GM18507 (cell line): ENCODE data around the gene KCNK10.

Experiments
- DNase-seq: peaks from one replicate; pipeline ENCODE4 v3.0.0; 2011; ENCODE audit warnings: low read depth; ENCODE audit not compliant: insufficient read length; ENCODE audit errors: extremely low spot score
- FAIRE-seq: peaks from 2 replicates; lab custom pipeline; 2011; peaks lifted over from hg19 to GRCh38; lab: Jason Lieb, UNC

Gene KCNK10

DNA sequence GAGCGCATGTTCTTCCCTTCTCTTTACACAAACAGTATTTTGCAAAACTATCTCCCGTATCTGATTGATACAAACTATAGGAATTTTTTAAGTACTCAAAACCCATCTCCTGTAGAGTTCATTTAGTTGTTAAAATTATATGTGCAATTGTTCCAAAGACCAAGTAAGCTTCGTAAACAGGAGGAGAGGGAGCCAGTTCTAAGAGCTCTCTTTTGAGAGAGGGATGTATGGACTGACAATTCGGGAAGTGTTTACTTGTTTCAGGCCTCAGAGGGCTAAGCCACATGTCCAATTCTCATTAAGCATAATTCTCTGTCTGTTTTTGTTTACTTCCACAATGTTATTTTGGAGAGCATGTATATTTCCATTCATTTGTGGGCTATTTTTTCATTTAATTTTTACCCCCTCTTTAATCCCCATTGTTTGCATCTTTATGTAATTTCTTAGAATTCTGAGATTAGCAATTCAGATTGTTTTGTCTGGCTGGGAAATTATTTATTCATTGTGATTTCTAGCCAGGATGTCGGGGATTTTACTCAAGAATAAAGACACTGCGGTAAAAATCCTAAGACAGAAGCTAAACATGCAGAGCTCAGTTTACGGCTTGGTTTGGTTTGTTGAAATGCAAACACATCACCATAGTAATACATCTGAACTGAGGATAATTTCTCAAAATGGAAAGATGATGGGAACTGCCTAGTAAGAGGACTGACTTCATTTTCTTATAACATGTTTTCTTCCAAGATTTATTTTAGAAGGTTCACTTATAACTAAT lies 126.8 kb downstream of the KCNK10 start:
- FAIRE-seq (no peak), DNase-seq (no peak)

DNA sequence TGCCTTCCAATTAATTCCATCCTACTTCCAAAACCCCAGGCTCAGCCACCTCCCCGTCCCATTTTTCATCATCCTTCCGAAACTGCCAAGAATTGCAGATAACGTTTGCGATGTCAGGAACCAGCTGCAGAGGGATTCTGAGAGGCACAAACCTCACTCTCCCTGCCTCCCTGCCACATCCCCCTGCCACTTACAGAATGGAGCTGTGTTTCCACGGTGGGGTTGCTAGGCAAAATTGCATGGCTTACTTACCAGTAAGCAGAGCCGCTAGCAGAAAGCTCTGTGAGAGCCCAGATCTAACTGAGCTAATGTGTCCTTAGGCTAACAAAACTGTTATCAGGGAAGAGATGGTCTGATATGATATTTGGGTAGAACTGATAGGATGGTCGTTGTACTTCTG lies 127.4 kb downstream of the KCNK10 start:
- DNase-seq: no peak
- no peak for FAIRE-seq

DNA sequence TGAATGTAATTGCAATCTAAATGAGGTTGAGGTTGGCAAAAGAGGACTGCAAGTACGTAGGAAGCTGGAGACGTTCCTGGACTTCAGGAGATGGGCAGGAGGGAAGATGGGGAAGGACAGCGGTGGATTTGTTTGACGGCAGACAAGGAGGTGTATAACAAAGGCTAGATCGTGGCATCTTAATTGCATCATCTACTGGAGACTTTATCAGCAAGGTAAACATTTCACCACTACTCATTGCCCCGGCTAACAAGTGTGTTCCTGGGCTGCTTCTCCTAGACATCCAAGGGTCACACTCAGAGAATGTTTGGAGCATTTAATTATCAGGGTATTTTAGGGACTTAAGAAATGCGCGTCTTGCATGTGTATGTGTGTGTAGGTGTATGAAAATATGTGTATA lies 128.5 kb downstream of the KCNK10 start:
- FAIRE-seq (no peak), DNase-seq (no peak)

DNA sequence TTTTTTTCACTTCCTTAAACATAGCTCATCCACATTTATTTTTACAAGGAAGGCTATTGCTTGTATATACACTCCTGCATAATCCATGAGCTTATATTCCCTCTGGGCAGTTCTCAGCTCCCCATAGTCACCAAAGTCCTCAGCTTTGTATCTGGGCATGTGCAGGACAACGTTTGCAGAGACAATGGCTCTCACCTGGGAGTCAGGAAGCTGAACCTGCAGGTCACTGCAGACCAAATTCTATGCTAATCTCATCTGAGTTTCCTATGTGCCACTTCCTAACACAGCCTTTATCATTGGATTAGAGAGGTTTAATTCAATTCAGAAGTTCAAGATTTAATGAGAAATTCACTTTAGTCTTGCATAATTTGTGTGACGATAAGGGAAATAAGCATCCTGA lies 131.5 kb downstream of the KCNK10 start:
- FAIRE-seq (no peak), DNase-seq (no peak)

DNA sequence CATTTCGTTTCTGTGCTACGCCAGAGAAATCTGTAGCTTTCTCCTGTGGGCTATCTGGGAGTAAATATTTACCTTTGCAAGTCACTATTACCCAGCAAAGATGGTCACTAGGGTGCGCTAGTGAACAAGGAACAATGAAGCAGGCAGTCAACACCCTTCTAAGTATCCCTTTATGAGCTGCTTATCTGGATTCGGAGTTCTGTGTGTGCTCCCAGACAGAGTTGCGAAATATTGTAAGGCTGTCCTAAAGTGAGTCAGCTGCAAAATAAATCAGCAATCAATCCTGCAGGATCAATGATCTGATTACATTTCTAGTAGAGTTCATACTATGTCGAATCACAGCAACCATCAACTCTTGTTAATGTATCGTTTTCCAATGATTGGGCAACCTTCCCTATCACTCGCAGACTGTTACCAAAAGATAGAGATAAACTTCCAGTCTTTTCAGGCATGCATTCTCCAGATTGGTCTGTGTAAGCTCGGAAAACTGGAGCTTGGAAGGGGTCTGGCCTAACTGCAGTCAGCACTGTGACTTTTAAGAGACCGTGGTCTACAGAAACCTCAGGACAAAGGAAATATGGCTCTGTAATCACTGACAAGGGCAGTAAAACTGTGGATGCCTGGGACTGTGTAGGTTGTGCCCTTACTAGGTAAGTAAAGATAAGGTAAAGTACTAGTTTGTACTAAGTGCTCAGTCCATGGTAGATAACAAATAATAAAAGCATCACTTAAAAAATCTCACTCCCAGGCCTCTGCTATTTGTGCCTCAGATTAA lies 133.5 kb downstream of the KCNK10 start:
- DNase-seq: peak; percentile 35
- peak; percentile 93 for FAIRE-seq

DNA sequence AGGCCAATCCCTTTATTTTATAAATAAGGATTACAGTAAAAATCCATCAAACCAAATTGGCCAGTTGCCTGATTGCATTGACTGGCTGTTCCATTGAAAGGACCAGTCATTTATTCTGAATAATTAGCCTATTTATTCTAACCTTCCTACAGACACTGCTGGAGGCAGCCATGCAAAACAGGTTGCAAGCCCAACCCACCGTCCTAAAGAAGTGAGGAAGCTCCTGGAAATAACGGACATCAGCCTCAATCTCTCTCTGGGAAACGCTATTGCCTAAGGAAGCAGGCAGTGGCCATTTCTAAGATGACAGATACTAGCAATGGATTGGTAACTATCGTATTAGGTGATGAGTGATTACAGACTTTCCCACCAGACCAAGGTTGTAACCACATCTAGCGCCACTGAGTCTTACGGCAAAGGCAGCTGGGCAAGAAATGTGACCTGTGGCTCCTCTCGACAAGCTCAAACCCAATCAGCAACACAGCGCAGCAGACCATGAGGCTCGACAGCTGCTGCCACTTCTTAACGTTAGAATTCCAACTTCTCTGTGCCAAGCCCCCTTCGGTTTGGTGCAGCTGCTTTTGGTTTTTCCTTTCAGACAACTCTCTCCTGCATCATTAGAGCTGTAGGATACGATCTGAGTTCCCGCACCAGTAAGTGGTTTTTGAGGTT lies 134.2 kb downstream of the KCNK10 start:
- FAIRE-seq (no peak), DNase-seq (no peak)

DNA sequence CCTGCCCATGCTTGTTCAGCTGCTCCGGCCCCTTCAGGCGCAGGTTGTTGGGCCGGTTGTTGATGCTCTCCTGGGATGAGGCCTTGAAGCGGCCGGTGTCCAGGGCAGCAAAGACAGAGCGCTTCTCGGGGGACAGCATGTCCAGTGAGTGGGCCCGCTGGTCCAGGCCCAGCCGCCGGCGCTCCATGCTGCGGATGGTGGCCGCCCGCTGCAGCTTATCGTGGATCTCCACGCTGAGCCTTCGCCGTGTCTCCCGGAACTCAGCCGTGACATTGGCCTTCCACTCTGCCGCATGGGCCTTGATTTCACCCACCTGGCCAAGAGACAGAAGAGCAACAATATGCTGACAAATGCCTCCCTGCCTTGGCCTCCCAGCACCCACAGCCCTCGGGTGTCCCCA lies 137.2 kb downstream of the KCNK10 start:
- FAIRE-seq: no peak

DNA sequence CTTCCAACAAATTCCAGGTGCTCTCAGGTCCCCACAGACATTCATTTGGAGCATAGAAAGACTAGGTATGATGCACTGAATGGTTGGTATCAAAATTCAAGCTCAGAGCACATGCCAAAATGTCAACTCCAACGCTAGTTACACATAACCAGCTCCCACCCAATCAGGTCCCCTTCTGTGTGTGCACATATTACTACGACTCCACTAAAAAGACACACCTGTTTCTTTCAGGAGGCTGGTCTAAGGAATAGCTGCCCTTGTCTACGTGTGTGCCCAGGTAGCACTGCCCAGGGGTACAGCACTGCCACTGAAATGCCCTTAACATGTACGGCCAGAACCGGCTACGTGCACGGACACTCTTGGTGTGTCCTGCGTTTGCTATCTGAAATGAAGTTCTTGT lies 138.1 kb downstream of the KCNK10 start:
- DNase-seq (no peak), FAIRE-seq (no peak)

More for the DNA sequence above, 137.2 kb downstream of the KCNK10 start:
- DNase-seq: no peak

DNA sequence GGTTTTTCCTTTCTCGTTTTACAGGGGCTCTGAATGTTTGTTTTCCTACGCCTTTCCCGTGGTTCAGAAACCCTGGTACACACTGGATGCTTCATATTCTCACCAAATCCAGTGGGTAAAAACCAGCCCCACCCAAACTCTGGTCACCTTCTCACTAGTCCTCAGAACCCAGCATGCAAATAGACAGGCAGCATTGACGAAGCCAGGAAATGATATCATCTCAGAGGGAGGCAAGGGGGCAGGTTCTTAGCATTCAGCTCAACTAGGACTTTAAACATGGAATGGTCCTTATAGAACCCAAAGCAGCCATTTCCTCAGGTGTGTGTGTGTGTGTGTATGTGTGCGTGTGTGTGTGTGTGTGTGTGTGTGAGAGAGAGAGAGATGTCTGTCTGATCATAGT lies 142.0 kb downstream of the KCNK10 start:
- DNase-seq: no peak

DNA sequence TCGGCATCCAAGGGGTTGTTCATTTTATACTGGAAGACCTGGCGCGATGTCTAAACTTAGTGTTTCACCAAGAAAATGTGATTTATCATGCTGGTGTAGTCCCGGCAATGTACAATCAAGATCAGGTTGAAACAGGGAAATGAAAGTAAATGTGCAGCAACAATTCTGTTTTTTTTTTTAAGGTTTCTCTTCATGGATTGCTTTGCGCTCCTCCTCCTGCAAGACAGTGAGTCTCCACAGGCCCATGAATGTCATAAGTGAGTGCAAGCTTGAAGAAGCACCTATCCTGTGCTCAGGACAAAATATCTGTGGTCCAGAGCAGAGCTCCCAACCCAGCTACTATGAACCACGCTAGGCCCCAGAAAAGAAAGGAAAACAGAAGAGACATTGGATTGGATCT lies 143.4 kb downstream of the KCNK10 start:
- FAIRE-seq: no peak
- no peak for DNase-seq

More for the DNA sequence above, 142.0 kb downstream of the KCNK10 start:
- no peak for FAIRE-seq

DNA sequence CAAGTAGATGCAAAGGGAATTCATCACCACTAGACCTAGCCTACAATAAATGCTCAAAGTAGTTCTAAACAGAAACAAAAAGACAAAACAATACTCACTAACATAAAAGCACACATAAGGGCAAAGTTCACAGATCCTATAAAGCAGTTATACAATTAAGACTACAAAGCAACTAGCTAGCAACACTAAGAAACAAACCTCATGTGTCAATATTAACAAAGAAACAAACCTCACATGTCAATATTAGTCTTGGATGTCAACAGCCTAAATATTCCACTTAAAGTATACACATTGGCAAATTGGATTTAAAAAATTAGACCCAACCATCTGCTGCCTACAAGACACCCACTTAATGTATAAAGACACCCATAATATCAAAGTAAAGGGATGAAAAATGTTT lies 152.7 kb downstream of the KCNK10 start:
- DNase-seq (no peak), FAIRE-seq (no peak)

DNA sequence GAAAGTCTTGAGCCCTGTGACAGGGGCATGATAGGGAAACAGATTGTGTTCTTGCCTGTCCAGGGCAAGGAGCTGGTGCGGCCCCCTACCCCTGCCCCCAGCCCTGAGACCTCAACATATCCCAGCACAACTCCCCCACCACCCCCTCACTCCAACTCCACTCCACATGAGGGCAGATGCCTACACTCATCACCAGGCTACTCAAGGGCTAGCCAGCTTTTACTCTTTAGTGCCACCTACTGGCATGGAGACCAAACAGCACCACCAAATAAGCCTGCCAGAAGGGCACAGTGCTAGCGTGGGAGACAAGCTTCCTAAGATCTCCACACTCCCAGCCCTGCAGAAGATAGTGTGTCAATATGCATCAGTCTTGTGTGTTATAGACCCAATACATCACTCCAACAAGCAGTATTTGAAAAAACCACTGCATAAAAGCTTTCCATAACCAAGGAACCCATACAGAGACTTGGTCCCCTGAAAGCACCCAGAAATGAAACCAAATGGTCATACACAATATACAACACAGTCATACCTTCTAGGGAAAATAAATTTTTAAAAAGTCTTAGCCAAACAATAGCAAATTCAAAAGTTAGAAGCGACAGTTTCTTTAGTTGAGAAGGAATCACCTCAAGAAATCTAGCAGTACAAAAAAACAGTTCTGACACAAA lies 154.4 kb downstream of the KCNK10 start:
- DNase-seq (peak; percentile 32), FAIRE-seq (peak; percentile 81)

DNA sequence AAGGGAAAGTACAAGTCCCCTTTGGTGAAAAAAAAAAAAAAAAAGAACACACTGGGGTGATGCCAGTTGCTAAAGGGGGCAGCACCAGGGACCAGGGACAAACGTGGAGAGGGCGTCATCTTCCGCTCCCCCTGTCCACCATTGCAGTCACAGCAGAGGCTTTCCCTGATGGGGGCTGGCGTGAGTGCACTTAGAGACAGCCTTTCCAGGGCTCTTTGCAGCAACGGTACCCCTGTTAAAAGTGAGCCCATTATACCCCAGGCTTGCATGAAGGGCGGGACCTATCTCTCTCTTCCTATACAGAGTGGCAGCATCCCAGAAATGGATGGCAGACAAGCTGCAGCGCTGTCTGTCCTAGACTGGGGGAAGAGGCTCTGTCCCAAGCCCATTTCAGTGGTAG lies 155.0 kb downstream of the KCNK10 start:
- DNase-seq: no peak
- FAIRE-seq: no peak

DNA sequence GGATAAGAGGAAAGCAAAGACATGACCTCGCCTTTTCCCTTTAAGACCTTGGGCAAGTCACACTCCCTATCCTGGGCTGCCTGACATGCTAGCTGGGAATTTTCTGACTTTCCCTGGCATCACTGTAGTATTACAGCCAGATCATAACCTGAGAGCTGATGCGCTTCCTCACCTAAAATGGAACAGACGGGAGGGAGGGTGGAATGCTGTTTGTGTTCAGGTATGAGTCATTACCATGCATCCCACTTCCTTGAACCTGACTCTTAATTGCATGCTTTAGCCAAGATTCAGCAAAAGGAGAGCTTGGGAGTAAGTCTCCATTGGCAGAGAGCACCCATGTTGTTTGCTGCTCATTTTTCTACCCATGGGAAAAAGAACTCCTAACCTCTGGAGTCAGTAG lies 156.5 kb downstream of the KCNK10 start:
- FAIRE-seq (no peak), DNase-seq (no peak)

DNA sequence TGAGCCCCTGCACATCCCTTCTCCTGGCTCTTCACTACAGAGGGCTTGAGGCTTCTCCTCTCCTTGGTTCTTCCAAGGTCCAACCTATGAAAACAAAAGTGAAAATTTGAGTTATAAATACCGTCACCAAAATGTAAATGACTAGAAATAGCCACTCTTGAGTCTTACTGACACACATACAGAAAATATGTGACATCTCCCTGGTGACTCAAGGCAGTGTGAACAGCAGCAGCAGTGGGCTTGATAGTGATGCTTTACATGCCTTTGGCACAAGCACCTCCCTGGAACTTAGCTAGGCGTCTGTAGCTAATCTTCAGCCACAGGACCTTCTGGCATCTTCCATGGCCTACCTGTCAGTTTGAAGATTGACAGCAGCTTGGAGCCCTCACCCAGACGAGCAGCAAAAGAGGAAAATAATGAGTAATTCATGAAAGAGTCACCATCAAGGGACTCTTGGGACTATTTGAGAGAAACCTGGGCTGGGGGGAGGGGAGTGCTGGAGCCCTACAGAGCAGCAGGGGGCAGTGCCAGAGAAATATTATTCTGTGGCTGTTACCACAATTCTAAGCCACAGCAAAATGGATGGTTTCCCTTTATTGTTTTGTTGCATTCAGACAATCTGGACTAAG lies 158.0 kb downstream of the KCNK10 start:
- no peak for FAIRE-seq
- DNase-seq: no peak

DNA sequence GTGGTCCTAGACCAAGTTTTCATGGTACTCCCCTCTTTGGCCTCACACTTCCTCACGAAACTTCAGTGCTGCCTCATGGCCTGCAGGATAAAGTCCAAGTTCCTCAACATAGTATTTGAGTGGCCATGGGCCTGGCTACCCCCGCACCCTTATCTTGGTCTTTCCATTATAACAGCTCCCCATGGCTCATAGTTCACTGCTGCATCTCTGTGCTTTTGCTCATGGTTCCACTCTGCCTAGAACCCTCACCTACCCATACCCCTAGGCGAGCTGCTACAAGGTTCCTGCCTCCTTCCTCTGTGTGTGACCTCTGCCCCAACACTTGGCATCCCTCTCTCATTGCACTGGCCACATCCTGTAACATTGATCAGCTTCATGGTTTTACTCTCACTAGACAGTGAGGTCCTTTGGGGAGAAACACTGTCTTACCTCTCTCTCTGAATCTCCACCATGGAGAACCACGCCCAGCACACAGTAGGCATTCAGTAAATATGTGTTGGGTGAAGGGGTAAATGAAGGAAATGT lies 159.3 kb downstream of the KCNK10 start:
- FAIRE-seq: no peak
- DNase-seq: no peak

DNA sequence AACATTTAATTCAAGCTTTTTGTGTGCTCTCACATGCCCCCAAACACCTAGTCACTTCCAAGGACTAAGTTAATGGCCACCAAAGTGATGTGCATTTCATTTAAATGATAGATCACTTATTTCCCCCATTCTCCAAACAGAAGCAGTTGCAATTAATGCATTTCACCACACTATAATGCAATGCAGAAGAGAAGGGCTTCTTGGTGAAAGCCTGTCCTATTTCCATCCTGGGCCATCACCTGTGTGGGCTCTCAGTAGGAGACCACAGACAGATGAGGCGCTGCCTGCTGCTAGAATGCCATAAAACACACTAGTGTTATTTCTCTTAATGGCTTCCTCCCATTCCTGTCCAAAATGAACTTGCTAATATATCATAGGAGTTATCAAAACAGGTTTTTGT lies 166.9 kb downstream of the KCNK10 start:
- no peak for FAIRE-seq
- DNase-seq: no peak

DNA sequence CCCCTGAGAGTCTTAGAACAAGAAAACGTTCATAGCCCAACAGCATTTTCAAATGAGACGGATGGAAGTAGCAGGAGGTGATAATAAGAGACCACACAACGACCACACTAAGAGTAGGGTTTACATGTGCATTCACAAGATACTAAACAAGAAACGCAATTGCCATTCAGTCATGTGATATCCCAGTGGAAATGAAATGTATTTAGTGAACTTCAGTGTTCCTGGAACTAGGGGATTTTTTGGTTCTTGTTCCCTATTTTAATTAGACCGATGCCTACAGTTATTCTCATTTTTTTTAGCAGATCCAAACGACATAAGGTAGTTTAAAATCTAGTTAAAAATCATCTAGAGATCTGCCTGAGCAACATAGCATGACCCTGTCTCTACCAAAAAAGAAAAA lies 168.1 kb downstream of the KCNK10 start:
- FAIRE-seq (no peak), DNase-seq (no peak)

DNA sequence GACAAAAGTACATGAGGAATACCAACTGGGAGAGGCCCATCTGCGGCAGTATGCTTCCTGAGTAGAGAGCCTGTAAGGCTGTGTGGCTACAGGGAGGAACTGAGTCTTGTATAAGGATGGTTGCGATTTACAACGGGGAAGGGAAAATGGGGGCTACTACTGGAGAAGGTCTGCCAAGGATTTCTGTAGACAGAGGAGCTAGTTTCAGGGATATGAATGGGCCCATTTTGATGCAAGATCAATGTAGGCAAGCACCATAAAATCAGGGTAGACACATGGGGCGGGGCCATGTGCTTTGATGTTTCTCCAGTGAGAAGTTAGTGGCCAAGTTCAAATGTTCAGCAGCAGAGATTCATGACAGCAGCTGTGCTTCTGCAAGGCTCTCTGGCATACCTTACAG lies 168.7 kb downstream of the KCNK10 start:
- no peak for DNase-seq
- FAIRE-seq: no peak
